HG02642 (cell line): ENCODE data around the gene ANKRD39.
A peak's percentile ranks its signal among the peaks of the same experiment; 100 is the strongest.

Experiments used
- ATAC-seq: cut with Tn5 transposase; IDR thresholded peaks from one replicate; pipeline ENCODE4 v1.9.1; 2021; ENCODE audit warnings: mild to moderate bottlenecking; ENCODE audit not compliant: unreplicated experiment, poor library complexity

The ANKRD39 gene

GRCh38 chr2:96860065-96861029 lies 2.5 kb upstream of the ANKRD39 start:
- ATAC-seq, result no peak

GRCh38 chr2:96859681-96860064 lies 1.9 kb upstream of the ANKRD39 start:
- ATAC-seq, result no peak

GRCh38 chr2:96859099-96859649 lies 1.4 kb upstream of the ANKRD39 start:
- ATAC-seq, result no peak

- ATAC-seq, result no peak
Measured at GRCh38 chr2:96856776-96857666, 795 bp downstream of the ANKRD39 start.

- ATAC-seq, result no peak
Measured at GRCh38 chr2:96853321-96853720, 4.5 kb downstream of the ANKRD39 start.

GRCh38 chr2:96852667-96853066 lies 5.1 kb downstream of the ANKRD39 start:
- no peak for ATAC-seq

- ATAC-seq, result no peak
Measured at GRCh38 chr2:96848264-96848663, 9.6 kb downstream of the ANKRD39 start.

- no peak for ATAC-seq
Measured at GRCh38 chr2:96847586-96847985, 10.2 kb downstream of the ANKRD39 start.

- no peak for ATAC-seq
Measured at GRCh38 chr2:96846825-96847224, 11.0 kb downstream of the ANKRD39 start.

GRCh38 chr2:96844405-96844808 lies 13.4 kb downstream of the ANKRD39 start:
- ATAC-seq, result no peak

GRCh38 chr2:96843538-96844268 lies 14.1 kb downstream of the ANKRD39 start, which contains the start of gene ANKRD23:
ANKRD23 (minus strand) TSS chr2:96844021; CDS start chr2:96843992, 29 bp downstream.
- no peak for ATAC-seq

- ATAC-seq, result no peak
Measured at GRCh38 chr2:96842600-96842999, 15.2 kb downstream of the ANKRD39 start.

- no peak for ATAC-seq
Measured at GRCh38 chr2:96841701-96842495, 15.9 kb downstream of the ANKRD39 start.

GRCh38 chr2:96839875-96840850 lies 17.7 kb downstream of the ANKRD39 start:
- ATAC-seq, result no peak

- ATAC-seq, result peak; percentile 64
Measured at GRCh38 chr2:96839293-96839874, 18.4 kb downstream of the ANKRD39 start.

- peak; percentile 19 for ATAC-seq
Measured at GRCh38 chr2:96838345-96839292, 19.2 kb downstream of the ANKRD39 start.

- no peak for ATAC-seq
Measured at GRCh38 chr2:96837575-96837974, 20.2 kb downstream of the ANKRD39 start.
